ENCODE measurements around the gene CD47.

CD47 gene

DNA sequence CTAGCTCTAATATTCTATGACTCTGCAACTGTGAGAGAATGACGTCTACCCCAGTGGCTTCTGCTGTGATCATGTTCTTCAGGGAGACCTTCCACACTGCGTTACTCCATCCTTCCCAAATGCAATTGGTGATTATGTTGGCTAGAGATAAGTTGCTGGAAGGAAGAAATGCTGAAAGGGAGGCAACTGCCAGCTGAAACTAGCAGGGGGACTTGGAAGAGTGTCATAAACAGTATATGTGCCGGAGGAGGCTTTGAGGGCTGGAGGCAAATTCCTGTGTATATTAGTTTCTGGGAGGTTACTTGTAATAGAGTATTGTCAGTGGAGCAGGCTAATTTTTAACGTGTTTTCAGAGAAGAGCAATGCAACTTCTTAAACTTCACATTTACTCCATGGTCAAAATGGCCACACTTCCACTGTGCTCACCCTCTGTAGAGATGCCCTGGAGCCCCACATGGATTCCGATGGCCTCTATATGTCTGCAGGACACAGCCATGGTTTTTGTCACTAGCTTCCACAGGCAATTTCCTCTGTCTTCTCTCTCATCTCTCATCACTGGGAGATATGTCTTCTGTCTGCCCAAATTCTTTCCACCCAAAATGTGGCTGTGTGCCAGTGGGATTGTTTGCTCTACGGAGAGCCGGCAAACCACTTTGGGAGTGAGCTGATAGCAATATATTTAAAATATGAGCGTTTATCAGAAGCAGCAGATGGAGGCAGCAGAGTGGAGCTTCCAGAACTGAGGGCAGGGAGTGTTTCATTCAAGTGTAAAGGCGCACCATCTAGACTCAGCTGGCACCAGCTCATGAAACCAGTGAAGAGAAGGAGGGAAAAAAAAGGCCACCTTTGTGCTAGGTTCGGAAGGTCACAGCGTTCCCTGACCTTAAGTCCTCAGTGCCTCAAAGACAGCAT, 13.3 kb upstream of the CD47 start:
- no peak for TF ChIP-seq ZNF274 (IDR thresholded peaks at IDR 0.05; ENCODE audit: low read depth, low read length)

DNA sequence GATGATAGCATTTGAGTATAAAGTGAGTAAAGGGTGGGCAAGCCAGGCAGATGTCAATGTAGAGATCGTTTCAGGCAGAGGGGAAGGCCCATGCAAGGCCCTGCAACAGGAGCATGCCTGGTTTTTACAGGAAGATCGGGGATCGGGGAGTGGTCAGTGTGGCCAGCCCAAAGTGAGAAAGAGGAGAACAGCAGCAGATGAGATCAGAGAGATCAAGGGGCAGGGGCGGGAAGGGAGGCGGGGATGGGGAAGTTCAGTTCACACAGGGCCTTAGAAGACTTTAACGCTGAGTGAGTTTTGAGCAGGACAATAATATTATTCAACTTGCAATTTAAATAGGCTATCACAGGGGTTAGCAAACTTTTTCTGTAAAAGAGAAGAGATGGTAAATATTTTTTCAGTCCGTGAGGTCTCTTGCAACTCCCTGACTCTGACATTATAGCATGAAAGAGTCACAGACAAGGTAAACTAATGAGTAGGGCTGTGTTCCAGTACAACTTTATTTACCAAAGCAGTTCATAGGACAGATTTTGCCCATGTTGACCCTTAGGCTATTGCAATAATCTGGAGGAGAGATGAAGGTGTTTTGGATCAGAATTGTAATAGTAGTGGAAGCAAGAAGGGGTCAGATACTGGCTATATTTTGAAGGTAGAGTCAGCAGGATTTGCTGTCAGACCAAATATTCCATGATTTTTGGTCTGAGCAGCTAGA, 12.4 kb upstream of the CD47 start:
- H3K4me3 ChIP-seq (ENCODE audit: low read length): no peak overlapping the region
- no peak for TF ChIP-seq ZNF274 (IDR thresholded peaks at IDR 0.05; ENCODE audit: low read depth, low read length)

More for the DNA sequence above, 13.3 kb upstream of the CD47 start:
- no peak overlapping the region for H3K4me3 ChIP-seq (ENCODE audit: low read length)

DNA sequence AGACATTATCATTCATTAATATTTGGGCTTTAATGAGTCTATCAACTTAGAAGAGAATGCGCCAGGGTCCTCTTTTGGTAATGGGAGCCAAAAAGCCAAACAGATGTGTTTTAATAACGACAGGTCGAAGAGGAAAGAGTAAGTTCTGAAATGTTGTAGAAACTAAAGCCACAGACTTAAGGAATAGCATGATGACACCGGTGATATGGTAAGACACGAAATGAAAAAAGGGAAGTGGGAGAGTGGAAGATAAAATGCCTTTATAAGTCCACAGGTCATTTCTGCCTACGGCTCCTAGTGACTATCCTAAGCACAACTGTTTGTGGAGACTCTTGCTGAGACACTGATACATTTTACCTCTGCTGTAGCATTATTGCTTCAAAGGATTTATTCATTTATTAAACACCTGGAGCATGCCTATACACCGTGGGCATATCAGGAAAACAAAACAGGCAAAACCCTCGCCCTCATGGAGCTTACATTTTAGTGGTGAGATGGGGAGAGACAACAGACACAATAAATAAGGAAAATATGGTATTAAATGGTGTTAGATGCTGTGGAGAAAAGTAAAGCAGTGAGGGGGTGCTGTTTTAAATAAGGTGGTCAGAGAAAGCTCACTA, 11.7 kb upstream of the CD47 start:
- H3K4me3 ChIP-seq (ENCODE audit: low read length): peak overlapping the region; percentile 49; the same call in 1 of the 2 replicates
- TF ChIP-seq ZNF274 (IDR thresholded peaks at IDR 0.05; ENCODE audit: low read depth, low read length): no peak

DNA sequence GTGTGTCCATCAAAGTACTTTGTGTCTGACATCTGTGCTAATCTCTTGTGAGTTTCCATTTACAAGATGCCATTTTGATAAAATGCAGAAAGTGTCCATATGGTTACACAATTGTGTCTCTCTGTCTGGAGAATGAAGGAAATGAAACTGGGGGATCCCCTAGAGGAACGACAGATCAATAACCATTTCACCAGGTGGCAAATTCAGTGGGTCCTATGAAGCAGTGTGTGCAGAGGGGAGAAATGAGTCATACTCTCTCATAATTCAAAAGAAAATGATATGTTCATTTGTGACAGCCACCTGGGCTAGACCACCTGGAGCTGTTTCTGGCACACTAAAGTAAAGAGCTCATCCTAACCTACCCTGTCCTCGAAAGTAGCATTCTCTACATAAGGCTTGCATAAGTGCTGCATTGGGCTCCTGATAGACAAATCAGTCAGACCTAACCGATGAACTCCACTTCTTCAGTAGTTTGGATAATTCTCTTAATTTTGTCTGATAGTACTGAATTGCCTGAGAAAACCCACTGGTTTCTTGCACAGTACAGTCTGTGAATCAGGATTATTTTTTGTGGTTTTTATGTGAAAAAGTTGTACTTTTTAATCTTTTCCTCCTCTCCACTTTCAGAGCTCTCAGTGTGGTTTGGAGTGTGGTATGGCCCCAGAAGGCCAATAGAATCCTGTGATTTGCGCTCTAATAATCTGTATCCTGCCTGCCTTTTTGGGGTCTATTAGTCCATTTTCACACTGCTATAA, 10.3 kb upstream of the CD47 start:
- no peak for TF ChIP-seq ZNF274 (IDR thresholded peaks at IDR 0.05; ENCODE audit: low read depth, low read length)
- H3K4me3 ChIP-seq (ENCODE audit: low read length): no peak overlapping the region; the same call in 1 of the 2 replicates

DNA sequence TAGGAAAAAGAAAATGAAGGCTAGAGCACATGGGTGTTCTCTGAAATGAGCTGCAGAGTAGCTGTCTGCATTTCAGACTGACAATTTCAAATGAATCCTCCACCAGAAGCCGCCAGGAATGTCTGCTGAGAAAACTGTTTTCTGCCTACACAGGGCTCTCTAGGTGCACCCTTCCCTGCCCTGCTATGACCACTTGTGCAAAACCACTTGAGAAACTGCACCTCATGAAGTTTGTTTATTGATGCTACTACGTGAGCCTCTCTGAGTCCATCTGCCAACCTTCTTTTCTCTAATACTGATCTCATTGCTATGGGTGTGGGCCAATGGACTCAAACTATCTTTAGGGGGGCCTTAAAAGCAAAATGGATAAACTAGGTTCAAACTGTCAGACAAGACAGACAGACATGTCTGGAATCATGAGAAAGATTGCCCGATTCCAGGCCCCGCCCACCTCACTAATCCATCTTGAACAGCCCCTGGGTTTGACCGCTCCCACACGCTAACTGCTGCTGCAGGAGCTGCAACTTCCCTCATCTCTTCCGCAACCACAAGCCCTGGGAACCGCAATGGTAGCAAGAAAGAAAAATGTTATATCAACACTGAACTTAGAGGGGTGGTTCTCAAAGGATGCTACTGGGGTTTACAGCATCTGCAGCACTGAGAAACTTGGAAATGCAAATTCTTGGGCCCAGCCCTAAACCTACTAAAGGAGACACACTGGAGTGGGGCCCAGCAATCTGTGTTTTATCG, 9.0 kb upstream of the CD47 start:
- H3K4me3 ChIP-seq (ENCODE audit: low read length): peak overlapping the region; percentile 31; the same call in 1 of the 2 replicates
- no peak for TF ChIP-seq ZNF274 (IDR thresholded peaks at IDR 0.05; ENCODE audit: low read depth, low read length)

DNA sequence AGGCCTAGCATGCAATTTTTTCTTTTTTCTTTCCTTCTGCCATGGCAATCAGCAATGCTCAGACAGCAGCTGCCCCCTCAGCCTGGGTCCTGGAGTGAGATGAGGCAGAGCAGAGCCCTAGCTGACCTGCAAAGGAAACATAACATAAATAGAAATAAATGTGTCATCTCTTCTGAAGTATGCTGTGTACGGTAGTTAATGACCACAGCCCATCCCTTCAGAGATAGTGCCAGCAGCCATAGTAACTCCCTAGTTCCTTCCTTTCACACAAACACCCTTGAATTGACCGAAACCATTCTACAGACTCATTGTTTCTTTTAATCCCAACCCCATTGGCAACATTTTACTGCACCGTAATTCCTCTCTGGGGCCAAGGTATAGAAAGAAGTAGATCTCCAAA, 8.4 kb upstream of the CD47 start:
- no peak overlapping the region for H3K4me3 ChIP-seq (ENCODE audit: low read length)
- TF ChIP-seq ZNF274 (IDR thresholded peaks at IDR 0.05; ENCODE audit: low read depth, low read length): no peak

DNA sequence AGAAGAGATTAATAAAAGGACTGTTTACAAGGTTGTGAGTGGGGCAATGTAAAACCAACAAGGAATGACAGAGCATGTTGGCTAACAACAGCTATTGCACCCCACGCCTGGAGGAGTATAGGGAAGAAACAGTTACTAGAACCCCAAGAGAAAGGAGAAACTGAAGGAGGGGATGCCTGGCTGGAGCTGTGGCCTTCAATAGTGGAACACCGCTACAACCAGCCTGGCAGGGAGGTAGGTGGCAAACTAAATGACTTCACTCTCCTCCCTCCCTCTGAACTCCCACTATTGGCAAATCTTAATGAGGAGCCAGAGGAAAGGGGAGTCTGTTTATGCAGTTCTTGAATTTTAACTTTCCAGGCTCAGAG, 7.2 kb upstream of the CD47 start:
- no peak for TF ChIP-seq ZNF274 (IDR thresholded peaks at IDR 0.05; ENCODE audit: low read depth, low read length)
- no peak overlapping the region for H3K4me3 ChIP-seq (ENCODE audit: low read length)

DNA sequence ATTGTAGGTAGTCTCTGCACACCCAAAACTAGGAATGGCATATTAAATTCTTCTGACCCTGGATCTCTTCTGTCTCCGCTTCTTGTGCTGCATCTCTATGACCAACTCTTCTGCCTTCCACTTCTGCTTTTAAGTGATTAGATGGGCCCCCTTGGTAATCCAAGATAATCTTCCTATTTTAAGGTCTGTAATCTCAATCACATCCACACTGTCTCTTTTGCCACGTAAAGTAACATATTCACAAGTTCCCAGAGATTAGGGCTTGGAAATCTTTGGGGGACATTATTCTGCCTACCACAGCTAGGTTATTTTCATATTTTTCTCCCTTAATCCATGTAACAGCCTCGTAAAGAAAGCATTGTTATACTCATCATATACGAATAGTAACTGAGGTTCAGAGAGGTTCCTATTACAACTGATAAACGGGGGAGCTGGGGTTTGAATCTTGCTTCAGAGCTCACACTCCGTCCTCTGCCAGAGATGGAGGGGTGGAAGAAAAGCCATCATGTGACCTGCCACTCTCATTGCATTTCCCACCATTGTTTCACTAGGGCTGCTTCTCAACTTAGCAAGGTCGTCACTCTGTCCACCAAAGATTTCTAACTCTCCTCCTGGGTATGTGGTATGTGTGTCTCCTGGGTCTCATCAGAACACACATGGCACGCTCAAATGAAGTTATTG, 6.6 kb upstream of the CD47 start:
- no peak for TF ChIP-seq ZNF274 (IDR thresholded peaks at IDR 0.05; ENCODE audit: low read depth, low read length)
- no peak overlapping the region for H3K4me3 ChIP-seq (ENCODE audit: low read length)

DNA sequence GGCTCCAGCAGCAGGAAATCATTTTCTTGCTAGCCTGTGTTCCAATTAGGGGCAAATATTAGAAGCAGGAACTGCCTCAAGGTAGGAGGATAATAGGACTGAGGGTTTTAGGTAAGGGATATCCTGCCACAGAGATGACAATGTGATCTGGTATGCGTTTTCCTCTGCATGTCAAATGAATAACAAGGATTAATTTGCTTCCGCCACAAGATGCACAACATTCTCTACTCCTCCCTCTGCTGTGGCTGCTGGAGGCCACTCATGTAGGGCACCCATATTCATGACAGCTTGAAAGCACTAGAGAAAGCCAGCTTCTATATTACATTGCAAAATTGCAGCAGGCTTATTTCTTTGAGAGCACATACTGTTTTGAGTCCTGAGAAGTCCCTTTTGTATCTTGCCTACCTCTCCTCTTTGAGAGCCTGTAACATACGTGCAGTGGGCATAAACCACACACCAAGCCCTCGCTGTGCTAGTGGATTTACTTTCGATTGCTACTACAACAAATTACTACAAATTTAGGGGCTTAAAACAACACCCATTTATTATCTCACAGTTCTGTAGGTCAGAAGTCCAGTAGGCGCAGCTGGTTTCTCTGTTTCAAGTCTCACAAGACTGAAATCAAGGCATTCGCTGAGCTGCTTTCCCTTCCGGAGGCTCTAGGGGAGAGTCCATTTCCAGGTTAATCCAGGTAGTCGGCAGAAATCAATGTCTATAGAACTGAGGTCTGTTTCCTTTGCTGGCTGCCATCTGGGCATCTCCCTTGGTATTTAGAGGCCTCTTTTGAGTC, 5.9 kb upstream of the CD47 start:
- H3K4me3 ChIP-seq (ENCODE audit: low read length): no peak overlapping the region
- TF ChIP-seq ZNF274 (IDR thresholded peaks at IDR 0.05; ENCODE audit: low read depth, low read length): no peak

DNA sequence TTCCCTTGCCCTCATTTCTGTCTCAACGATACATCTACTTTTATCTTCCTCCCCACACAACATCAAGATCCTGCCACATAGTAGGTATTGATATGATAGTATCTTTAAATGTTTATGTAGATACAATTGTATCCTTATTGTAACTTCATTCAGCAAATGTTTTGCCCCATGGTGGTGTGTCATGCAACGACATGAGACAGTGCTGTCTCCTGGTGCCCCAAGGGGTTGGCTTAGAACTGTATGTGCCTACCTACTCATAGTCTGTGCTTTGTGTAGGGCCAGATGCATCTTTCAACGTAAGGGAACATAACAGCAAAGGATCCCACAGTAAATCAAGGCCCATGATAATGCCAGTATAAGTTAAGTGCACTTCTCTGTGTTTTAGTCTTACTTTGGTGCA, 2.8 kb upstream of the CD47 start:
- TF ChIP-seq ZNF274 (IDR thresholded peaks at IDR 0.05; ENCODE audit: low read depth, low read length): no peak

DNA sequence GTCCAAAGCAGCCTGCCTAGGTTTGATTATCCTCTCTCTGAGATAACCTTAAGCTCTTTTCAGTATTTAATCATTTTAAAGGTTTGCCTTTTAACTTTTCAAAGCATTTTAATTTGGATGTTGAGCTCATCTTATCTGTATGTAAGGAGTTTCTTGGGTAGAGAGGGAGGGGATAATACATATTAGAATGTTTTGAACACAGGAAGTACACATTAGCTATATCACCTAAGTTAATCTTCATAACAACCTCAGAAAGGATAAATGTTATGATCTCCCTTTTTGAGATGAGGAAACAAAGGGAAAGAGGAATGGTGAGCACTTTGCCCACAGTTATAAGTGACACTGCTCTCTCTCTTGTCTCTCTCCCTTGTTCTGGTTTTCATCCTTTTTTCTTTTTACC, 2.2 kb upstream of the CD47 start:
- TF ChIP-seq ZNF274 (IDR thresholded peaks at IDR 0.05; ENCODE audit: low read depth, low read length): no peak
- H3K4me3 ChIP-seq (ENCODE audit: low read length): no peak overlapping the region

More for the DNA sequence above, 2.8 kb upstream of the CD47 start:
- H3K4me3 ChIP-seq (ENCODE audit: low read length): no peak overlapping the region

DNA sequence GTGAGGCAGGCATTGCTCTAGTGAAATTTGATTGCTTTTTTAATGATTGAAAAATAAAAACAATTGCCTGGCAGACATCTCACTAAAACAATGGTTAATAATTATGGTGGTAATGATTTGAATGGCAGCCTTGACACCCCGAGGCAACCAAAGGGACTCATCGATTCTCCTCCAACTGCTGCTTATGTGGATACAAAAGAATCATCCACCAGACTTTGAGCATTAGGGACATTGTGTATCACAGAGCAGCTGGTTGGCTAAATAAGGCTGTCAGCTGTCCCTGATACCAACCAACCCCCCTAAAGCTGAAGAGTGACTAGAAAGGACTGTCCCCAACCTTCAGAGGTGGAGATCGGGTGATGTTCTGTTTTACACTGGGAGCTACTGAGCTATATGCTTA, 1.7 kb upstream of the CD47 start:
- no peak overlapping the region for H3K4me3 ChIP-seq (ENCODE audit: low read length)
- no peak for TF ChIP-seq ZNF274 (IDR thresholded peaks at IDR 0.05; ENCODE audit: low read depth, low read length)

Data from GM08714 (cell line).